Activated CD4-positive, alpha-beta memory T cell treated with anti-CD3 and anti-CD28 coated beads, Interleukin-2, amount 10 ng/mL, durations not matched to agents 7 days and 5 days (primary cell): ENCODE data around the gene TEX22. TPM values are rescaled to one million over a fixed set of nuclear protein-coding genes. Genes with fewer than 3 reads are reported as not detected.

Experiments
- CTCF ChIA-PET: fragments of 350-600 bp; sonication (Branson Sonifier 250); formaldehyde crosslinking; loops from one replicate; lab custom pipeline; 2021; ENCODE audit warnings: antibody characterized with exemption, inconsistent platforms; lab: Charles Lee
- POLR2A ChIA-PET: fragments of 350-600 bp; sonication (Branson Sonifier 250); formaldehyde crosslinking; loops from one replicate; lab custom pipeline; 2021; ENCODE audit warnings: antibody characterized with exemption; lab: Charles Lee
- DNase-seq: peaks from one replicate; pipeline ENCODE4 v3.0.0-alpha.2; 2020
- H3K27ac Mint-ChIP-seq: one replicate; pipeline ENCODE4 v1.8.0; 2021; ENCODE audit warnings: mild to moderate bottlenecking, mixed read lengths
- H3K27me3 Mint-ChIP-seq: one replicate; pipeline ENCODE4 v1.8.0; 2021; ENCODE audit warnings: mixed read lengths
- H3K36me3 Mint-ChIP-seq: one replicate; pipeline ENCODE4 v1.8.0; 2021; ENCODE audit warnings: low read depth, mixed read lengths
- H3K4me1 Mint-ChIP-seq: one replicate; pipeline ENCODE4 v1.8.0; 2021; ENCODE audit warnings: mixed read lengths
- H3K4me3 Mint-ChIP-seq: one replicate; pipeline ENCODE4 v1.8.0; 2021; ENCODE audit warnings: mild to moderate bottlenecking, mixed read lengths
- H3K9me3 Mint-ChIP-seq: one replicate; pipeline ENCODE4 v1.8.0; 2021; ENCODE audit warnings: mixed read lengths
- total RNA-seq, 2 experiments: library from RNA; stranded (reverse); gene quantifications; one replicate each; pipeline ENCODE4 v1.2.3, GENCODE V29; 2021

The TEX22 gene, protein sequence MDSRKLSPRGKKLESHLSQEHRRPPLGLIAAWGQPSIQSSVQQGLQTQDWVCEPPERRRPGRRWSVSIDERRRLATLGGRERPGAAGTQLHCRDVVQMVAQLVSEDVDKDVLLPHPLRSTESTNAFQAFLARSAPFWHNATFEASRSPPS
- 1 to 10 TPM; 2.6 to 4.4 TPM for total RNA-seq

DNA sequence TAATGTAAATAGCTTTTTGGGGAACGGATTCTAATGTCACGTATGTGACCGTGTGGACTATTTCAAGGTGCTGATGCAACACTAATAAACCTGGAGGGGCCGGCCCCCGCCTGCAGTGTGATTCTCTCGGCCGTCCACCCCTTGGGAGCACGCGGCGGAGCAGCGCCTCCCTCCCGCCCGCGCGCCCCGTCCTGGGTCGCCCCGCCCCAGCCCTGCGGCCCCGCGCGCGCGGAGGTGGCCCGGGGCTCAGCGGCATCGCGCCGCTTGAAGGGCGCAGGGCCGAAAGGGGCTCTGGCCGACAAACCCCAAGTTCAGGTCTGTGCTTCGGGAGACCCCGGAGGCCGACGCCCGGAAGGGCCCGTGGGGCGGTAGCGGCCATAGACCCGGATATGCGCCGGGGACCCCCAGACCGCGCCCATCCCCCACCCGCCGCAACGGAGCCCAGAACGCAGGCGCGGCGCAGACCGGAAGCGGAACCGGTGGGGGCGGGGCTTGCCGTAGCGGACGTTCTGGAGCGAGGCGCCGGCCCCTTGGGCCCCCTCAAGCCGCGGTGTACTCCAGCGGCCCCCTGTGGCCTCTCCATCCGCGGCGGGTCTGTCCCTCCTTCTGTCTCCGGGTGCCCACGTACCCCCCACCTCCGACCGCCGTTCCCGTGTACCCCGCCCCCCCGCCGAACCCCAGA is at the start of gene TEX22:
TEX22 (plus strand) TSS at position 495 of the 682 bp plus-strand sequence. CDS start 803 bp downstream, outside the sequence.
- Mint-ChIP-seq H3K4me3 (peak within 1 kb of the TSS; percentile 89), H3K9me3 (peaks cover 4% of the 10 kb centered on the region), H3K36me3 (peaks cover 28% of the 10 kb centered on the region), H3K27me3 (no peaks in the 10 kb centered on the region), H3K4me1 (peaks cover 23% of the 10 kb centered on the region), H3K27ac (peak within 1 kb of the TSS; percentile 82)
- CTCF ChIA-PET = interaction anchor here (0.7 to 2.3 kb wide), 4 partner anchors 9 to 131 kb away, joined by 3 to 9 read pairs (median 4); no protein-coding TSS in a partner anchor
- DNase-seq = peak; percentile 89
- POLR2A ChIA-PET = interaction anchor here (0.6 to 2.3 kb wide), 17 partner anchors 9 to 377 kb away, joined by 3 to 11 read pairs (median 5); partner anchors contain the start of gene CDCA4

DNA sequence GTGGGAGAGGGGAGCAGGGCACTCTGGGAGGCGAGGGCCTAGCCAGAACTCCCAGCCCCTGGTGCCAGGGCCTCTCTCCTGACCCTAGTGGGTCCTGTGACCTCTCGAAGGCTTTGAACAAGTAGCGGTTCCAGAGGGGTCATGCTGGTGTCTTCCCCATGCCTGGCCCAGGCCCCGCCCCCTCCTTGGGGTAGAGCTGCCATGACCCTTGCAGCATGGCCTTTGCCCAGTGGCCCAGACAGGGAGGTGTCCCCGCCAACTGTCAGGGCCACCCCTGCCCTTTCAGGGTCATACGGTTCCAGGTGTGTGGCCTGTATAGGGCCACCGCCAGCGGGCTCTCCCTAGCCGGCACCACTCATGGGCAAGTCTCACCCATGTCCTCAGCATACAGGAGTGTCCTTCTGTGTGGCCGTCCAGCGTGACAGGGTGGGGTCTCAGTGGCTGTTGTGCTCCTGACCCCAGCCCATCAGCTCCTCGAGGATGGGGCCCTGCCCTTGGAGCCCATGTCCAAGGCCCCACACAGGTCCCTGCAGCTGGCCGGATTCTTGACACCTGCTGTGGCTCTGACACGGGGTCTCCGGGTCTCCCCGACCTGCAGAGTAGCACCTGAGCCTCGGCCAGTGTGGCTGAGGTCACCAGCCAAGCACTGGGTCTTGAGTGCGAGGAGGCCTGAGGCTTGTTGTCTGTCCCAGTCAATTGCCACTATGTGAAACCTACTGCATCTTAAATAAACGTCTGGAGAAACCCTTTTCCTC is 49.2 kb upstream of the TEX22 start:
- POLR2A ChIA-PET = no interaction called here
- H3K9me3 Mint-ChIP-seq = peaks cover 6% of the 10 kb centered on the region

DNA sequence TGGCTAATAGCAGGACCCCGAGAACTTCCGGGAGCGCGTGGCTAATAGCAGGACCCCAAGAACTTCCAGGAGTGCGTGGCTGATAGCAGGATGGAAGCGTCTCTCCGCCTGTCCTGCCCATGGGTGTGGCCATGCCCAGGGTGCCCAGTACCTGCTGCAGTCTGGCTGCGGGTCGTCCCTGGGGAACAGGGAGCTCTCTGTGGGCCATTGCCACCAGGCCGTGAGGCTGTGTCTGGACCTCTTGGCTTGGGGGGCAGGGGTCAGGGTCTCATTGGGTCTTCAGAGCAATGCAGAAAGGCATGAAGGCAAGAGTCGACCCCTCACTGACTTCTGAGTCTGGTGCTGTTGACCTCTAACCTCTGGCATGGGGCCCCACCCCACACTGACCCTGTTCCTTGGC is 48.3 kb upstream of the TEX22 start:
- no peak for DNase-seq
- peaks cover 6% of the 10 kb centered on the region for H3K9me3 Mint-ChIP-seq
- no peak overlapping the region for H3K4me3 Mint-ChIP-seq
- ChIA-PET CTCF (no interaction called here), POLR2A (no interaction called here)
- no peaks in the 10 kb centered on the region for H3K36me3 Mint-ChIP-seq
- peaks cover 1% of the 10 kb centered on the region for H3K4me1 Mint-ChIP-seq
- no peak overlapping the region for H3K27ac Mint-ChIP-seq
- no peaks in the 10 kb centered on the region for H3K27me3 Mint-ChIP-seq

More for the DNA sequence above, 49.2 kb upstream of the TEX22 start:
- Mint-ChIP-seq H3K4me1 (peaks cover 1% of the 10 kb centered on the region), H3K27ac (no peak overlapping the region), H3K36me3 (no peaks in the 10 kb centered on the region), H3K4me3 (no peak overlapping the region), H3K27me3 (no peaks in the 10 kb centered on the region)
- CTCF ChIA-PET = no interaction called here
- DNase-seq = no peak

DNA sequence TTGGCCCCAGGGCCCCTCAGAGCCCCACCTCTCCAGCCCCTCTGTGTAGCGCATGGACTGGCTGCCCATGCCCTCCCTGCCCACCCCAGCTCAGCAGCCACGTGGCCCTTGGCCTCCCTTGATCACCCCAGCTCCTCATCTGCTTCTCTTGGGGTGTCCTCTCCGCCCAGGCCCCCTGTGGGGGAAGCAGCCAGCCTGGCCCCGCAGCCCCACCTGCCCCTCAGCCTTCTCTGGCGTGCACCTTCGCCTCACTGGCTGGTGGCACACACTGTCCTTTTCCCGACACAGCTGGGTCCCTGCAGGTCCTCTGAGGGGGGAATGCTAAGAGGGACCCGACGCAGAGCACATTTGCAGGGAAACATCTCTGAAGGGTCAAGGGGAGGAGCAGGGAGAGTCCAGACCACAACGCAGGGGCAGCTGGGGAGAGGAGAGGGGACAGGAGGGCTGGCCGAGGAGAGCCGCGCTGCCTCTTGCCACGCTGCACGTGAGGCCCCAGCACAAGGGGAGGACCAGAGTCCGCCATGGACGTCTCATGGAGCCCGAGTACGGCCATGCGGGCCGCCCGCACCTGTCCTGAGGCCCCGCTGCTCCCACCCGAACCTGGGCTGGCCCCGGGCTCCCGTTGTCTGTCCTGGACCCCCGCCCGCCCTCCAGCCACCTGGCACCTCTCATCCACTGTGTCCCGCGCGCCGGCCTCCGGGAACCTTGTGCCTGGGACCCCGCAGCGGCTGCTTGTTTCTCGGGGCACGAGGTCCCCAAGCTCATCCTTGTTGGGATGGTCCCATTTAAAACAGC is 47.7 kb upstream of the TEX22 start:
- H3K36me3 Mint-ChIP-seq = no peaks in the 10 kb centered on the region
- CTCF ChIA-PET = interaction anchor here (0.7 to 1.7 kb wide), 2 partner anchors 156 to 260 kb away, joined by 3 to 9 read pairs; no protein-coding TSS in a partner anchor
- H3K4me3 Mint-ChIP-seq = no peak overlapping the region
- no peak for DNase-seq
- no peaks in the 10 kb centered on the region for H3K27me3 Mint-ChIP-seq
- H3K9me3 Mint-ChIP-seq = peaks cover 1% of the 10 kb centered on the region
- POLR2A ChIA-PET = no interaction called here
- H3K27ac Mint-ChIP-seq = no peak overlapping the region
- peaks cover 1% of the 10 kb centered on the region for H3K4me1 Mint-ChIP-seq

DNA sequence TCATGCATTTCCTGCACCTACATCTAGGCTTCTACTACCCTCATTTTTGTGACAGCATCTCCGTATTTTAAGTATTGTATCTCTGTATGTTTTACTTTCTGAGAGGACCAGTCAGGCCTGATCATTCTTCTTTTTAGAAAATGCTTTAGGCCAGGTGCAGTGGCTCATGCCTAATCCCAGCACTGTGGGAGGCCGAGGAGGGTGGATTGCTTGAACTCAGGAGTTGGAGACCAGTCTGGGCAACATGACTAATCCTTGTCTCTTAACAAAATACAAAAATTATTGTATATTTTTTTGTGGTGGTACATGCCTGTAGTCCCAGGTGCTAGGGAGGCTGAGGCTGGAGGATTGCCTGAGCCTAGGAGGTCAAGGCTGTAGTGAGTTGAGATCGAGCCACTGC is 46.9 kb upstream of the TEX22 start:
- no peak for DNase-seq
- Mint-ChIP-seq H3K36me3 (no peaks in the 10 kb centered on the region), H3K9me3 (no peaks in the 10 kb centered on the region), H3K27ac (no peak overlapping the region), H3K4me1 (peaks cover 1% of the 10 kb centered on the region), H3K27me3 (no peaks in the 10 kb centered on the region), H3K4me3 (no peak overlapping the region)
- ChIA-PET POLR2A (no interaction called here), CTCF (interaction anchor here (0.7 to 1.7 kb wide), 20 partner anchors 12 to 376 kb away, joined by 3 to 12 read pairs (median 4); partner anchors contain the start of gene BTBD6)

DNA sequence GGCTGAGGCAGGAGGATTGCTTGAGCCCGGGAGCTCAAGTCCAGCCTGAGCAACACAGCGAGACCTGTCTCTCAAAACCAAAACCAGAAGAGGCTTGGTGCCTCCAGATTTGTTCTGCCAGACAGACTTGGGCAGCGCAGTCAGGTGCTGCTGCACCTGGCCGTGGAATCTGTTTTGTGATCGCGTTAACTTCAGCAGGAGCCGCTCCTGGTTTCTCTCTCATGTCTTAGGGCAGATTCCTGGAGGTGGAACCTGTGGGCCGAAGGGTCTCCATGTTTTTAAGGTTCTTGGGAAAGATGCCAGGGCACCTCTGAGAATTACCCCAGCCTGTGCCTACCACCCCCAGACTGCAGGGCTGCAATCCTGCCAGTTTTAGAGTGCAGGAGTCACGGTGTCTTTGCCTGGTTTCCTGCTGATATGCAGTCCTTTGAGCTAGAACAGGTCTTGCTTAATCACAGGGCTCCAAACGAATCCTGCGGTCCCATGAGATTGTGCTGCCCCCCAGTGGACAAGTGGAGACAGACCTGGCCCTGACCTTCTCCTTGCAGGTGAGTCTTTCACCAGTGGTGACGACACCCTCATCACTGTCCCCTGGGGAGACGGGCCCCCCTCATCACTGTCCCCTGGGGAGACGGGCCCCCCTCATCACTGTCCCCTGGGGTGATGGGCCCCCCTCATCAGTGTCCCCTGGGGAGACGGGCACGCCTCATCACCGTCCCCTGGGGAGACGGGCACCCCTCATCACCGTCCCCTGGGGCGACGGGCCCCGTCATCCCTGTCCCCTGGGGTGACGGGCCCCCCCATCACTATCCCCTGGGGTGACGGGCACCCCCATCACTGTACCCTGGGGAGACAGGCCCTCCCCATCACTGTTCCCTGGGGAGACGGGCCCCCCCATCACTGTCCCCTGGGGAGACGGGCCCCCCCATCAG is 46.2 kb upstream of the TEX22 start:
- no peak overlapping the region for H3K4me3 Mint-ChIP-seq
- H3K27ac Mint-ChIP-seq = no peak overlapping the region
- H3K36me3 Mint-ChIP-seq = no peaks in the 10 kb centered on the region
- peaks cover 1% of the 10 kb centered on the region for H3K4me1 Mint-ChIP-seq
- H3K27me3 Mint-ChIP-seq = no peaks in the 10 kb centered on the region
- H3K9me3 Mint-ChIP-seq = no peaks in the 10 kb centered on the region
- ChIA-PET POLR2A (interaction anchor here (1.0 kb wide), 1 partner anchor 51 kb away, joined by 3 read pairs; no protein-coding TSS in a partner anchor), CTCF (interaction anchor here (0.6 to 1.7 kb wide), 30 partner anchors 10 to 377 kb away, joined by 3 to 12 read pairs (median 4); partner anchors contain the start of gene BTBD6)
- peak; percentile 91 for DNase-seq

DNA sequence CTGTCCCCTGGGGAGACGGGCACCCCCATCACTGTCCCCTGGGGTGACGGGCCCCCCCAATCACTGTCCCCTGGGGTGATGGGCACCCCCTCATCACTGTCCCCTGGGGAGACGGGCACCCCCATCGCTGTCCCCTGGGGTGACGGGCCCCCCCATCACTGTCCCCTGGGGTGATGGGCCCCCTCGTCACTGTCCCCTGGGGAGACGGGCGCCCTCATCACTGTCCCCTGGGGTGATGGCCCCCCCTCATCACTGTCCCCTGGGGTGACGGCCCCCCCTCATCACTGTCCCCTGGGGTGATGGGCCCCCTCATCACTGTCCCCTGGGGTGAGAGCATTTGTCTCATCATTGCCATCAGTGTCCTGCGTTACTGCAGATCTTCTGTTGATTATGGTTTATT is 45.2 kb upstream of the TEX22 start:
- ChIA-PET CTCF (no interaction called here), POLR2A (no interaction called here)
- Mint-ChIP-seq H3K36me3 (no peaks in the 10 kb centered on the region), H3K4me3 (no peak overlapping the region), H3K4me1 (peaks cover 1% of the 10 kb centered on the region), H3K27ac (no peak overlapping the region), H3K9me3 (no peaks in the 10 kb centered on the region), H3K27me3 (no peaks in the 10 kb centered on the region)
- DNase-seq = no peak

DNA sequence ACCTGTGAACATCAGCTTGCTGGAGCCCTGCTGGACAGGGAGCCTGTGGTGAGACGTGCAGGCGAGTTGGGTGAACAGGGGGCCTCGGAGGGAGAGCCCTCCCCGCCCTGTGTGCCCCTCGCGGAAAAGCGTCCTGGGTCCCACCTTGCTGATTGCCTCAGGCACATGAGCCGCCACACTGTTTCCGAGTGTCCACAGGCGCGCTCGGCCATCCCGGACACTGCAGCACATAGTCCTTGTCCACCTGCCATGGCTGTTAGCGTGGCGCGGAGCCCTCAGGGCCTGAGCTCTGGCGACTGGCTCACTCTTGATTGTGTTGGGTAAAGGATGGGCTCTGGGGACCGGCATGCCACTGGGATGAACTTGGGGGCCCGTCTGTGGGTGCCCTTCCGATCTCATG is 43.8 kb upstream of the TEX22 start:
- ChIA-PET CTCF (no interaction called here), POLR2A (no interaction called here)
- H3K27me3 Mint-ChIP-seq = no peaks in the 10 kb centered on the region
- no peaks in the 10 kb centered on the region for H3K9me3 Mint-ChIP-seq
- no peak overlapping the region for H3K4me3 Mint-ChIP-seq
- no peak for DNase-seq
- no peaks in the 10 kb centered on the region for H3K36me3 Mint-ChIP-seq
- H3K4me1 Mint-ChIP-seq = peaks cover 1% of the 10 kb centered on the region
- H3K27ac Mint-ChIP-seq = no peak overlapping the region

DNA sequence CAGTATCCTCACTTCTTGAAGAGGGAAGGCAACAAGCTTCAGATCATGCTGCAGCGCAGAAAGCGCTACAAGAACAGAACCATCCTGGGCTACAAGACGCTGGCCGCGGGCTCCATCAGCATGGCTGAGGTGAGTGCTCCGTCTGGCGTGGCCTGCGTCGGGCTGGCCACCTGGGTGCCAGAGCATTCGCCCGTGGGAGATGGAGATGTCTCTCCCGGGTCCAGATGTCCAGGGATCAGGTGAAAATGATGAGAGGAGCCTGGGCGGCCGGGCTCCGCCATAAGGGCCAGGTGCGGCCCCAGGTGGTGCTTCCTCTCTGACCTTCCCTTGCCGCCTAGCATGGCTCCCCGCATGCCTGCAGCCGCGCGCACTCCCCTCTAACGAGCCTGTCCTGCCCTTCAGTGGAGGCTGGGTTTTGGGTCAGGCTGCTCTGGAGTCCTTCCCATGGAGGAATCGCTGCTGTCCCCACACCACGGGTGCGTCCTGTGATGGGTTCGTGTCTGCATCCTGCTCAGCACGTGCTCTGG is 43.2 kb upstream of the TEX22 start:
- Mint-ChIP-seq H3K9me3 (no peaks in the 10 kb centered on the region), H3K27ac (no peak overlapping the region), H3K27me3 (no peaks in the 10 kb centered on the region), H3K4me3 (no peak overlapping the region), H3K36me3 (no peaks in the 10 kb centered on the region), H3K4me1 (peaks cover 1% of the 10 kb centered on the region)
- DNase-seq = no peak
- ChIA-PET CTCF (no interaction called here), POLR2A (no interaction called here)

DNA sequence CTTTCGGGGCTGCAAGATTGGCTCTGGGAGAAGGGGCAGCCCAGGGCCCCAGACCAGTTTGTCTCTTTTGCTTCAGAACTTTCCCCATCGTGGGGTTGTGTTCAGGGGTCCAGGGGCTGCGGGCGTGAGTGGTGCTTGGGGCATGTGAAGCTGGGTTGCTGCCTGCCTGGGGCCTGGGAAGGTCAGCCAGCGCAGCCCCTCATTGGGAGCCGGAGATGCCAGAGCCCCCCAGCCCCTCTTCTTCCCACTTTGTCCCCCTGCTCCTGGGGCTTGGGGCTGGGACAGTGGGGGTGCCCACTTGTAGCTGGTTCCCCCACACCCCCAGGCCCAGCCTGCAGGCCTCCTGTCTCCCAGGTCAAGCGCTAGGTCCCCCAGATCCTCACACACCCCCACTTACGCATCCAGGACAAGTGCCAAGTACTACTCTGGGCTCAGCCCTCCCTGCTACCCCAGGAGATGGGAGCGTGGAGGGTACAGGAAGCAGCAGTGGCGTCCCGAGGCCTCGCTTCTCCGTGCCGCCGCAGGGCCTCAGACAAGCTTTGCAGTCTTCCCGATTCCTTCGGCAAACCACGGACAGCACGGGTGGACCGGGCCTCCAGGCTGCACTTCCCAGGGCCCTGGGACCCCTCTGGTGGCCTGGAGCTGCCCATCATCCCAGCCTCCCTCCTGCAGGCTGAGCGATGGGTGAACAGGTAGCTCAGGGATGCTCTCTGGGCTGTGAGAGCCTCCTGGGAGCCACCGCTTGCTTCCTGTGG is 42.3 kb upstream of the TEX22 start:
- DNase-seq = no peak
- no peaks in the 10 kb centered on the region for H3K27me3 Mint-ChIP-seq
- CTCF ChIA-PET = no interaction called here
- no peaks in the 10 kb centered on the region for H3K9me3 Mint-ChIP-seq
- H3K4me1 Mint-ChIP-seq = peaks cover 1% of the 10 kb centered on the region
- POLR2A ChIA-PET = no interaction called here
- H3K36me3 Mint-ChIP-seq = no peaks in the 10 kb centered on the region
- H3K4me3 Mint-ChIP-seq = no peak overlapping the region
- H3K27ac Mint-ChIP-seq = no peak overlapping the region

DNA sequence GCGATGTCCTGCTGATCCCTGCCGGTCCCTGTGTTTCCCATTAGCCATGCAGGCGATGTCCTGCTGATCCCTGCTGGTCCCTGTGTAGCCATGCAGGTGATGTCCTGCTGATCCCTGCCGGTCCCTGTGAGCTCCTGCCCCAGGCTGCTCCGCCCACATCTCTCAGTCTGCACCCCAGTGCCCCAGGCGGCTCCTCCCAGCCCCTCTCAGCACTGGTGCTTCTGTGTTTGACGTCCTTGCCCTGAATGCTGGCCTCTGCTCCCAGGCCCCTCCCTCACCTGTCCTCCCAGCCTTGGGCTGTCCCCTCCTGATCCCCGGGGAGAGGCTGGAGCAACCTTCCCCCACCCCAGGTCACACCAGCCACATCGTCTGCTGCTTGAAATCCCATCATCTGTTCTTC is 41.4 kb upstream of the TEX22 start:
- ChIA-PET CTCF (no interaction called here), POLR2A (no interaction called here)
- H3K36me3 Mint-ChIP-seq = no peaks in the 10 kb centered on the region
- H3K9me3 Mint-ChIP-seq = no peaks in the 10 kb centered on the region
- no peak overlapping the region for H3K4me3 Mint-ChIP-seq
- H3K4me1 Mint-ChIP-seq = peaks cover 3% of the 10 kb centered on the region
- DNase-seq = no peak
- H3K27ac Mint-ChIP-seq = no peak overlapping the region
- H3K27me3 Mint-ChIP-seq = no peaks in the 10 kb centered on the region
